Testis (tissue), 3 donors: ENCODE data around the gene LCMT2. TPM values are rescaled to one million over a fixed set of nuclear protein-coding genes. Genes with fewer than 3 reads are reported as not detected.

Experiments used
- DNase-seq: peaks from one replicate; pipeline ENCODE4 v3.0.0-alpha.2; 2019
- H3K27ac ChIP-seq, 2 donors: fragments of 200-600 bp; sonication (generic); one replicate each; pipeline ENCODE4 v1.5.1; 2019
- H3K27me3 ChIP-seq: fragments of 200-600 bp; sonication (generic); one replicate; pipeline ENCODE4 v1.5.1; 2019
- H3K36me3 ChIP-seq: fragments of 200-600 bp; sonication (generic); one replicate; pipeline ENCODE4 v1.5.1; 2017; ENCODE audit warnings: low read depth; ENCODE audit errors: missing control alignments
- H3K4me1 ChIP-seq: fragments of 200-600 bp; sonication (generic); one replicate; pipeline ENCODE4 v1.5.1; 2019
- H3K4me3 ChIP-seq, 2 donors: fragments of 200-600 bp; sonication (generic); one replicate each; pipeline ENCODE4 v1.5.1; 2017 to 2019
- H3K9me3 ChIP-seq: fragments of 200-600 bp; sonication (generic); one replicate; pipeline ENCODE4 v1.5.1; 2017
- CTCF ChIP-seq, 3 experiments: fragments of 450-650 bp in 2 of 3; fragments of 200-600 bp in 1 of 3; sonication (generic) in 1 of 3; IDR thresholded peaks; one replicate each; pipeline ENCODE4 v1.5.1; 2016 to 2019; ENCODE audit warnings: antibody characterized with exemption in 3 of 3, mild to moderate bottlenecking in 2 of 3, moderate library complexity in 1 of 3
- POLR2A ChIP-seq: fragments of 450-650 bp; IDR thresholded peaks from one replicate; pipeline ENCODE4 v1.6.1; 2017; ENCODE audit warnings: antibody characterized with exemption, mild to moderate bottlenecking, moderate library complexity
- WGBS, 2 donors: methylation state at CpG; one replicate each; pipeline ENCODE4 v1.1.5; 2018; 5-methylcytosine and 5-hydroxymethylcytosine counted together
- intact Hi-C: fragments of 100-400 bp; cut with DNase I; formaldehyde crosslinking; loops from one replicate; pipeline ENCODE4 v1.15.1; 2023; ENCODE audit warnings: low total_unique reads
- polyA plus RNA-seq: library from polyadenylated mRNA; stranded (reverse); fragments of 350-450 nt; fragmentation: Illumina TruSeq; extraction: RNeasy Lipid Tissue Mini Kit (QIAGEN cat#74804); gene quantifications from one replicate; pipeline ENCODE4 v1.2.3, GENCODE V29; 2014; ENCODE audit warnings: low read depth, low replicate concordance; ENCODE audit not compliant: insufficient read depth
- total RNA-seq, 2 donors: library from RNA; depleted of rRNA; stranded (reverse); fragments of >200 nt; gene quantifications; one replicate each; pipeline ENCODE4 v1.2.3, GENCODE V29; 2016

The LCMT2 gene
- total and polyA plus RNA-seq, 3 donors from 2014 or later = 5.2 to 9.1 (median 6.4) TPM

DNA sequence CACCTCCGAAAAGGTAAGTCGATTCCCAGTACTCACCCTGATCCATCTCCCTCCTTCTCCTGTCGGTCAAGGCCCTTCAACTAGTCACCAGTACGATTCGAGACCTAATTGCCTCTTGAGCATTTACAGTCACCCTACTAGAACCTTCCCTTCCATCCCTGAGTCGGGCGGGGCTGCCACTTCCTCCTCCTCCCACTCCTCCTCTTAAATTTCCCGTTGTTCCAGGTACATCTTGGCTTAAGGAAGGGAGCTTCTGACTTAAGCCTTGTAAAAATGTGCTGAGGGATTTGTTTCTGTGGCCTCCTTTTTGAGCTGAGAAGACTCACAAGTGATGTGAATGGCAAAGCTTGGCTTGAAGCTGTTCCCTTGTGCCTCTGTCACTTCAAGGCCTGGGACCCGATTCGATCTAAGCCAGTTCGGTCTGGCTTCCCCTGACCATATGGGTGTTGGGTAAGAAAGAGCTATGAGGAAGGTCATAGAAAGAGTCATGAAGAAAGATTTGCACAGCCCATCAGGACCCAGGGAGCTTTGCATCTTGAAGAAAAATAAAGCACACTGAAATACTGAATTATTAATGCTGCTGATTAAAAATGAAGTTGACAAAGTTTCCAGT, 28.1 kb downstream of the LCMT2 start, which contains the start of gene TGM7:
Gene TGM7, minus strand, starts transcription at position 51 of the 613 bp plus-strand sequence.
- TF ChIP-seq CTCF (IDR thresholded peaks at IDR 0.05) = no peak
- TF ChIP-seq POLR2A = no peak
- no peak within 1 kb of the TSS for H3K27ac ChIP-seq
- no peaks in the 10 kb centered on the region for H3K36me3 ChIP-seq
- H3K4me1 ChIP-seq = no peaks in the 10 kb centered on the region
- no peak for DNase-seq
- no peaks in the 10 kb centered on the region for H3K9me3 ChIP-seq
- H3K27me3 ChIP-seq = no peaks in the 10 kb centered on the region
- intact Hi-C loops = no loop called here
- no peak within 1 kb of the TSS for H3K4me3 ChIP-seq
- WGBS, 2 donors = 84 to 90% methylated on average over 11 of the region's 11 CpGs

GRCh38 chr15:43299884-43300283, 30.5 kb downstream of the LCMT2 start:
- H3K4me1 ChIP-seq = no peaks in the 10 kb centered on the region
- no peak overlapping the region for H3K4me3 ChIP-seq
- H3K9me3 ChIP-seq = no peaks in the 10 kb centered on the region
- H3K27me3 ChIP-seq = no peaks in the 10 kb centered on the region
- no peaks in the 10 kb centered on the region for H3K36me3 ChIP-seq
- intact Hi-C loops = no loop called here
- no peak overlapping the region for H3K27ac ChIP-seq
- DNase-seq = no peak
- TF ChIP-seq POLR2A (no peak), CTCF (IDR thresholded peaks at IDR 0.05) (no peak)

DNA sequence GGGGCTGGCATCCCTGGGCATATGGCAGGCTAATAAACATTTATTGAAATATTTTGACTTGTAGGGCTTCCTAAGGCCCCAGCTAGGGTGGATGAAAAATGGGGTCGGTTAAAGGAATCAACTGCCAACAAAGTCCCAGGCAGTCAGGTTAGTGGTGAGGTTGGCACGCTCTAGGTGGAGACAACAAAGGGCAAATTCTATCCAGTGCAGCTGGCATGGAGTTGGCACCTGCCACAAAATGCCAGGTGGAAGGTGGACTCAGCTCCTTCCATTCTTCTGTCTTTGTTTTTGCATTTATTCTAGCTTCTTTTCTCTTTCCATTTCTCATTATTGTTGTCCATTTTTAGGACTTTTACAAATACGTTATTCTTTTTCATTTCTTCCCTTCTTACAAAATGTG, 31.0 kb downstream of the LCMT2 start:
- Histone ChIP-seq H3K36me3 (no peaks in the 10 kb centered on the region), H3K4me1 (no peaks in the 10 kb centered on the region), H3K9me3 (no peaks in the 10 kb centered on the region), H3K4me3 (no peak overlapping the region), H3K27me3 (no peaks in the 10 kb centered on the region), H3K27ac (no peak overlapping the region)
- no peak for DNase-seq
- 91 to 96% methylated on average over 3 of the region's 3 CpGs for WGBS, 2 donors
- intact Hi-C loops = no loop called here
- TF ChIP-seq POLR2A (no peak), CTCF (IDR thresholded peaks at IDR 0.05) (no peak)

GRCh38 chr15:43294091-43294706, 36.2 kb downstream of the LCMT2 start:
- 66 to 69% methylated on average over 6 of the region's 6 CpGs for WGBS, 2 donors
- DNase-seq = no peak
- no peak overlapping the region for H3K4me3 ChIP-seq
- H3K9me3 ChIP-seq = no peaks in the 10 kb centered on the region
- no peaks in the 10 kb centered on the region for H3K36me3 ChIP-seq
- TF ChIP-seq POLR2A = no peak
- no peak for TF ChIP-seq CTCF (IDR thresholded peaks at IDR 0.05)
- no peak overlapping the region for H3K27ac ChIP-seq
- intact Hi-C loops = no loop called here
- H3K4me1 ChIP-seq = no peaks in the 10 kb centered on the region
- H3K27me3 ChIP-seq = no peaks in the 10 kb centered on the region

- no peak for TF ChIP-seq POLR2A
- no peaks in the 10 kb centered on the region for H3K4me1 ChIP-seq
- H3K27me3 ChIP-seq = no peaks in the 10 kb centered on the region
- no peaks in the 10 kb centered on the region for H3K36me3 ChIP-seq
- intact Hi-C loops = no loop called here
- WGBS, 2 donors = 7% methylated on average over 15 of the region's 24 CpGs; no CpG with 5 or more reads in 1 of the 2 donors
- peak overlapping the region in 1 of 2 donors; percentile 20 for H3K4me3 ChIP-seq
- H3K27ac ChIP-seq = no peak overlapping the region
- DNase-seq = no peak
- H3K9me3 ChIP-seq = no peaks in the 10 kb centered on the region
These were observed 36.9 kb downstream of the LCMT2 start for GRCh38 chr15:43293432-43293831.
